ENCODE measurements around the gene CCDC86.

DNA sequence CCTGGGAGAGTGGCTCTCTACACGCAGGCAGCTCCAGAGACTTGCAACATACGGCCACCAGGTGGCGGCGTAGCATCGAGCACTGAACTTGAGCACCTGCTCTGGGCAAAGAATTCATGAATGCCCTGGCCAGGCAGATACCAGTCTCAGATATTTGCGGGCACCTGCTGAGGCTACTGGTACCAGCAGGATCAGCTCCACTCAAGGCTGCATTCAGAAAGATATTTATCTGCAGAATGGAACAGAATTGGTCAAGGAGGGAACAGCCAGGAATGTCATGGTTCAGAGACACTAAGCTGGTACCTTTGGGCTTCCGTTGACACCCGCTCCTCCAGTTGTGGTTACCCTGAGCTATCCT, 10.8 kb upstream of the CCDC86 start:
- TF ChIP-seq, protein P1, sequence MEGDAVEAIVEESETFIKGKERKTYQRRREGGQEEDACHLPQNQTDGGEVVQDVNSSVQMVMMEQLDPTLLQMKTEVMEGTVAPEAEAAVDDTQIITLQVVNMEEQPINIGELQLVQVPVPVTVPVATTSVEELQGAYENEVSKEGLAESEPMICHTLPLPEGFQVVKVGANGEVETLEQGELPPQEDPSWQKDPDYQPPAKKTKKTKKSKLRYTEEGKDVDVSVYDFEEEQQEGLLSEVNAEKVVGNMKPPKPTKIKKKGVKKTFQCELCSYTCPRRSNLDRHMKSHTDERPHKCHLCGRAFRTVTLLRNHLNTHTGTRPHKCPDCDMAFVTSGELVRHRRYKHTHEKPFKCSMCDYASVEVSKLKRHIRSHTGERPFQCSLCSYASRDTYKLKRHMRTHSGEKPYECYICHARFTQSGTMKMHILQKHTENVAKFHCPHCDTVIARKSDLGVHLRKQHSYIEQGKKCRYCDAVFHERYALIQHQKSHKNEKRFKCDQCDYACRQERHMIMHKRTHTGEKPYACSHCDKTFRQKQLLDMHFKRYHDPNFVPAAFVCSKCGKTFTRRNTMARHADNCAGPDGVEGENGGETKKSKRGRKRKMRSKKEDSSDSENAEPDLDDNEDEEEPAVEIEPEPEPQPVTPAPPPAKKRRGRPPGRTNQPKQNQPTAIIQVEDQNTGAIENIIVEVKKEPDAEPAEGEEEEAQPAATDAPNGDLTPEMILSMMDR (IDR thresholded peaks at IDR 0.05), result peak; percentile 81 to 93 (median 90)
- TF ChIP-seq POLR2A (IDR thresholded peaks at IDR 0.05), result no peak
- no peak for TF ChIP-seq POLR2AphosphoS5 (IDR thresholded peaks at IDR 0.05; ENCODE audit: insufficient read depth in 1 of 2, low read depth in 1 of 2)

All from vagina (tissue), 2 donors.